ENCODE results near the gene KRT71.
"Not testable (repeated sequence)": the region's sequence is repeated elsewhere in the genome, so short reads cannot be mapped to it uniquely, and the experiment has no call there.

DNA sequence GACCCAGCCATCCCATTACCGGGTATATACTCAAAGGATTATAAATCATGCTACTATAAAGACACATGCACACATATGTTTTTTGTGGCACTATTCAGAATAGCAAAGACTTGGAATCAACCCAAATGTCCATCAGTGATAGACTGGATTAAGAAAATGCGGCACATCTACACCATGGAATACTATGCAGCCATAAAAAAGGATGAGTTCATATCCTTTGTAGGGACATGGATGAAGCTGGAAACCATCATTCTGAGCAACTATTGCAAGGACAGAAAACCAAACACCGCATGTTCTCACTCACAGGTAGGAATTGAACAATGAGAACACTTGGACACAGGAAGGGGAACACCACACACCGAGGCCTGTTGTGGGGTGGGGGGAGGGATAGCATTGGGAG is 41.3 kb upstream of the KRT71 start:
- TF ChIP-seq, protein P1, sequence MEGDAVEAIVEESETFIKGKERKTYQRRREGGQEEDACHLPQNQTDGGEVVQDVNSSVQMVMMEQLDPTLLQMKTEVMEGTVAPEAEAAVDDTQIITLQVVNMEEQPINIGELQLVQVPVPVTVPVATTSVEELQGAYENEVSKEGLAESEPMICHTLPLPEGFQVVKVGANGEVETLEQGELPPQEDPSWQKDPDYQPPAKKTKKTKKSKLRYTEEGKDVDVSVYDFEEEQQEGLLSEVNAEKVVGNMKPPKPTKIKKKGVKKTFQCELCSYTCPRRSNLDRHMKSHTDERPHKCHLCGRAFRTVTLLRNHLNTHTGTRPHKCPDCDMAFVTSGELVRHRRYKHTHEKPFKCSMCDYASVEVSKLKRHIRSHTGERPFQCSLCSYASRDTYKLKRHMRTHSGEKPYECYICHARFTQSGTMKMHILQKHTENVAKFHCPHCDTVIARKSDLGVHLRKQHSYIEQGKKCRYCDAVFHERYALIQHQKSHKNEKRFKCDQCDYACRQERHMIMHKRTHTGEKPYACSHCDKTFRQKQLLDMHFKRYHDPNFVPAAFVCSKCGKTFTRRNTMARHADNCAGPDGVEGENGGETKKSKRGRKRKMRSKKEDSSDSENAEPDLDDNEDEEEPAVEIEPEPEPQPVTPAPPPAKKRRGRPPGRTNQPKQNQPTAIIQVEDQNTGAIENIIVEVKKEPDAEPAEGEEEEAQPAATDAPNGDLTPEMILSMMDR (IDR thresholded peaks at IDR 0.05), result not testable (repeated sequence)
- TF ChIP-seq EZH2, EZH2phosphoT487 (IDR thresholded peaks at IDR 0.05): not testable (repeated sequence)

All from neural progenitor cell (in vitro differentiated cells).